SK-N-SH treated with all-trans-retinoic acid at 6 μM for 48 hours (cell line): ENCODE results near the gene HPCAL1.

ENCODE experiments used
- ATAC-seq: fragments of 200-7000 bp; cut with Tn5 transposase; 3 replicates; pipeline ENCODE4 v1.9.1; 2020; ENCODE audit warnings: mild to moderate bottlenecking, moderate library complexity
- ARNTL ChIP-seq: fragments of 450-650 bp; formaldehyde crosslinking; IDR thresholded peaks from 2 replicates; pipeline ENCODE4 v1.5.0; 2020; ENCODE audit warnings: low read depth, mild to moderate bottlenecking, moderate library complexity, borderline replicate concordance
- BACH2 ChIP-seq: fragments of 250-450 bp; sonication (Bioruptor Pico); IDR thresholded peaks from 2 replicates; pipeline ENCODE4 v1.9.0; 2021; ENCODE audit warnings: mild to moderate bottlenecking, borderline replicate concordance
- CSDC2 ChIP-seq: fragments of 250-450 bp; sonication (Bioruptor Pico); IDR thresholded peaks from 2 replicates; pipeline ENCODE4 v1.5.0; 2020; ENCODE audit warnings: mild to moderate bottlenecking, moderate library complexity
- CSRNP3 ChIP-seq: fragments of 250-450 bp; sonication (Bioruptor Pico); IDR thresholded peaks from 2 replicates; pipeline ENCODE4 v1.5.1; 2021; ENCODE audit warnings: mild to moderate bottlenecking, moderate library complexity
- ESRRG ChIP-seq: fragments of 250-450 bp; sonication (Bioruptor Pico); IDR thresholded peaks from 2 replicates; pipeline ENCODE4 v1.6.1; 2021; ENCODE audit warnings: mild to moderate bottlenecking
- GLIS3 ChIP-seq: fragments of 250-450 bp; sonication (Bioruptor Pico); IDR thresholded peaks from 2 replicates; pipeline ENCODE4 v1.5.0; 2020; ENCODE audit warnings: mild to moderate bottlenecking, moderate library complexity
- ISL1 ChIP-seq: fragments of 250-450 bp; sonication (Bioruptor Pico); IDR thresholded peaks from 2 replicates; pipeline ENCODE4 v2.1.2; 2022; ENCODE audit warnings: mild to moderate bottlenecking, moderate library complexity
- OSR1 ChIP-seq: fragments of 250-450 bp; sonication (Bioruptor Pico); IDR thresholded peaks from 2 replicates; pipeline ENCODE4 v1.8.0; 2022; ENCODE audit warnings: moderate library complexity, mild to moderate bottlenecking, inconsistent platforms
- PPARA ChIP-seq: fragments of 250-450 bp; sonication (Bioruptor Pico); IDR thresholded peaks from 2 replicates; pipeline ENCODE4 v1.5.0; 2020; ENCODE audit warnings: mild to moderate bottlenecking, borderline replicate concordance
- RARB ChIP-seq: fragments of 250-450 bp; sonication (Bioruptor Pico); IDR thresholded peaks from 2 replicates; pipeline ENCODE4 v1.8.0; 2021; ENCODE audit warnings: mild to moderate bottlenecking, moderate library complexity
- SNAI2 ChIP-seq: fragments of 250-450 bp; sonication (Bioruptor Pico); IDR thresholded peaks from 2 replicates; pipeline ENCODE4 v1.5.0; 2020; ENCODE audit warnings: mild to moderate bottlenecking, moderate library complexity
- TCF4 ChIP-seq: fragments of 250-450 bp; sonication (Bioruptor Pico); IDR thresholded peaks from 2 replicates; pipeline ENCODE4 v1.8.0; 2021; ENCODE audit warnings: mild to moderate bottlenecking, moderate library complexity, borderline replicate concordance
- TOX ChIP-seq: fragments of 250-450 bp; sonication (Bioruptor Pico); IDR thresholded peaks from 2 replicates; pipeline ENCODE4 v1.8.0; 2021; ENCODE audit warnings: mild to moderate bottlenecking, moderate library complexity, borderline replicate concordance
- ZC3H10 ChIP-seq: fragments of 250-450 bp; sonication (Bioruptor Pico); IDR thresholded peaks from 2 replicates; pipeline ENCODE4 v1.5.1; 2021; ENCODE audit warnings: mild to moderate bottlenecking, moderate library complexity
- ZFP30 ChIP-seq: fragments of 450-650 bp; formaldehyde crosslinking; IDR thresholded peaks from 2 replicates; pipeline ENCODE4 v1.5.0; 2022; ENCODE audit warnings: mild to moderate bottlenecking, moderate library complexity
- ZNF565 ChIP-seq: fragments of 450-650 bp; formaldehyde crosslinking; conservative IDR thresholded peaks from 2 replicates; pipeline ENCODE4 v1.5.0; 2020; ENCODE audit warnings: low read depth, mild to moderate bottlenecking, moderate library complexity
- ZNF70 ChIP-seq: fragments of 450-650 bp; formaldehyde crosslinking; IDR thresholded peaks from 2 replicates; pipeline ENCODE4 v1.5.0; 2020; ENCODE audit warnings: mild to moderate bottlenecking, moderate library complexity
- ZNF8 ChIP-seq: fragments of 450-650 bp; formaldehyde crosslinking; IDR thresholded peaks from 2 replicates; pipeline ENCODE4 v1.5.0; 2020; ENCODE audit warnings: mild to moderate bottlenecking, moderate library complexity
- TF ChIP-seq, protein P1 (sequence below): fragments of 250-450 bp; sonication (Bioruptor Pico); IDR thresholded peaks from 2 replicates; pipeline ENCODE4 v1.8.0; 2020; ENCODE audit warnings: mild to moderate bottlenecking, moderate library complexity, borderline replicate concordance
- TF ChIP-seq, protein P2 (sequence below): fragments of 250-450 bp; sonication (Bioruptor Pico); IDR thresholded peaks from 2 replicates; pipeline ENCODE4 v1.5.0; 2020; ENCODE audit warnings: mild to moderate bottlenecking, moderate library complexity

The HPCAL1 gene

DNA sequence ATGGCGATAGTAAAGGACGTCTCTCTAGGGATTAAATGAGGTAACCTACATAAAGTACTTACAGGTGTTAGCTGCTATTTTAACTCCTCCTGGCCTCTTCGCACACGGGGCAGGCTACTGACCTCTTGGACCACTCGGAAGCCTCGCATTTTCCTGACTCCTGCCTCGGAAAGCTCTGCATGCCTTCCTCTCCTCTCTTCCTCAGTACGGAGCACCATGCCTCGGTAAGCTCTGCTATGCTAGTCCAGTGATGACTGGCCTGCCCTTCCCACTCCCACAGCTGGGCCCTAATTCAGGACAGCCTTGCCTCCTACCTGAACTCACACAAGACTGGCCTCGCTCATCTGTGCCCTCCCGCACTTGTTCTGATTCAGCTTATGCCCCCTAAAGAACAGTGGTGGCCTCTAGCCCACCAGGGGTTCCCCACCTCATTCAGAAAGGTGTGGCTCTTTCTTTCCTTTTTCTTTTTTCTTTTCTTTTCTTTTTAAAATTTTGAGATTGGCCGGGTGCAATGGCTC is 22.7 kb upstream of the HPCAL1 start:
- no peak for TF ChIP-seq CSRNP3 (CRISPR knock-in tag)
- no peak for TF ChIP-seq BACH2 (CRISPR knock-in tag)
- no peak for TF ChIP-seq PPARA (CRISPR knock-in tag)
- TF ChIP-seq GLIS3 (CRISPR knock-in tag): no peak
- no peak for TF ChIP-seq SNAI2 (CRISPR knock-in tag)
- TF ChIP-seq, protein P1, sequence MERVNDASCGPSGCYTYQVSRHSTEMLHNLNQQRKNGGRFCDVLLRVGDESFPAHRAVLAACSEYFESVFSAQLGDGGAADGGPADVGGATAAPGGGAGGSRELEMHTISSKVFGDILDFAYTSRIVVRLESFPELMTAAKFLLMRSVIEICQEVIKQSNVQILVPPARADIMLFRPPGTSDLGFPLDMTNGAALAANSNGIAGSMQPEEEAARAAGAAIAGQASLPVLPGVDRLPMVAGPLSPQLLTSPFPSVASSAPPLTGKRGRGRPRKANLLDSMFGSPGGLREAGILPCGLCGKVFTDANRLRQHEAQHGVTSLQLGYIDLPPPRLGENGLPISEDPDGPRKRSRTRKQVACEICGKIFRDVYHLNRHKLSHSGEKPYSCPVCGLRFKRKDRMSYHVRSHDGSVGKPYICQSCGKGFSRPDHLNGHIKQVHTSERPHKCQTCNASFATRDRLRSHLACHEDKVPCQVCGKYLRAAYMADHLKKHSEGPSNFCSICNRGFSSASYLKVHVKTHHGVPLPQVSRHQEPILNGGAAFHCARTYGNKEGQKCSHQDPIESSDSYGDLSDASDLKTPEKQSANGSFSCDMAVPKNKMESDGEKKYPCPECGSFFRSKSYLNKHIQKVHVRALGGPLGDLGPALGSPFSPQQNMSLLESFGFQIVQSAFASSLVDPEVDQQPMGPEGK (CRISPR knock-in tag): no peak
- no peak for TF ChIP-seq ARNTL (CRISPR knock-in tag)
- ATAC-seq: no peak

DNA sequence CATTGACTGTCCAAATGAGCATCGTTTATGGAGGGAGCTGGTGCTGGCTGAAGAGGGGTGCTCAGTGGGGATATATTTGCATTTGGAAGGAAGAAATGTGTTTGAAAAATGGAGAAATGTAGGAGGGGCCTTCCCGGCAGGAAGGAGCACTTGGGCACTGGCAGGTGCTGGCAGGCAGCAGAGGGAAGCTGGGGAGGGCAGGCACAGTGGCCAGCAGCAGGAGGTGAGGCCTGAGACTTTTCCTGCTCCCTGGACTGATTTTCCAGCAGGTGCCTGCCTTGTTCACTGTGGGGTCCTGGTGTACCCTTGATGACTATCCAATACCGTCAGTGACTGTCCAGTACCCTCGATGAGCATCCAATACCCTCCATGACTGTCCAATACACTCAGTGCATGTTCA is 20.8 kb upstream of the HPCAL1 start:
- no peak for TF ChIP-seq RARB (CRISPR knock-in tag)
- TF ChIP-seq ZC3H10 (CRISPR knock-in tag): no peak
- TF ChIP-seq, protein P2, sequence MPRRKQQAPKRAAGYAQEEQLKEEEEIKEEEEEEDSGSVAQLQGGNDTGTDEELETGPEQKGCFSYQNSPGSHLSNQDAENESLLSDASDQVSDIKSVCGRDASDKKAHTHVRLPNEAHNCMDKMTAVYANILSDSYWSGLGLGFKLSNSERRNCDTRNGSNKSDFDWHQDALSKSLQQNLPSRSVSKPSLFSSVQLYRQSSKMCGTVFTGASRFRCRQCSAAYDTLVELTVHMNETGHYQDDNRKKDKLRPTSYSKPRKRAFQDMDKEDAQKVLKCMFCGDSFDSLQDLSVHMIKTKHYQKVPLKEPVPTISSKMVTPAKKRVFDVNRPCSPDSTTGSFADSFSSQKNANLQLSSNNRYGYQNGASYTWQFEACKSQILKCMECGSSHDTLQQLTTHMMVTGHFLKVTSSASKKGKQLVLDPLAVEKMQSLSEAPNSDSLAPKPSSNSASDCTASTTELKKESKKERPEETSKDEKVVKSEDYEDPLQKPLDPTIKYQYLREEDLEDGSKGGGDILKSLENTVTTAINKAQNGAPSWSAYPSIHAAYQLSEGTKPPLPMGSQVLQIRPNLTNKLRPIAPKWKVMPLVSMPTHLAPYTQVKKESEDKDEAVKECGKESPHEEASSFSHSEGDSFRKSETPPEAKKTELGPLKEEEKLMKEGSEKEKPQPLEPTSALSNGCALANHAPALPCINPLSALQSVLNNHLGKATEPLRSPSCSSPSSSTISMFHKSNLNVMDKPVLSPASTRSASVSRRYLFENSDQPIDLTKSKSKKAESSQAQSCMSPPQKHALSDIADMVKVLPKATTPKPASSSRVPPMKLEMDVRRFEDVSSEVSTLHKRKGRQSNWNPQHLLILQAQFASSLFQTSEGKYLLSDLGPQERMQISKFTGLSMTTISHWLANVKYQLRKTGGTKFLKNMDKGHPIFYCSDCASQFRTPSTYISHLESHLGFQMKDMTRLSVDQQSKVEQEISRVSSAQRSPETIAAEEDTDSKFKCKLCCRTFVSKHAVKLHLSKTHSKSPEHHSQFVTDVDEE (CRISPR knock-in tag): no peak
- no peak for TF ChIP-seq ZNF8 (CRISPR knock-in tag)
- TF ChIP-seq, protein P1 (CRISPR knock-in tag): no peak
- no peak for TF ChIP-seq TCF4
- TF ChIP-seq CSDC2 (CRISPR knock-in tag): no peak
- no peak for TF ChIP-seq OSR1
- TF ChIP-seq TOX: no peak
- no peak for TF ChIP-seq BACH2 (CRISPR knock-in tag)
- TF ChIP-seq ZNF70 (CRISPR knock-in tag): no peak
- TF ChIP-seq ISL1 (CRISPR knock-in tag): no peak
- TF ChIP-seq ESRRG (CRISPR knock-in tag): no peak
- TF ChIP-seq, all 23 proteins: peak for 0
- no peak for ATAC-seq

- no peak for TF ChIP-seq ZFP30 (CRISPR knock-in tag)
- TF ChIP-seq, all 23 proteins: peak for 0
- no peak for ATAC-seq
These were observed 20.0 kb upstream of the HPCAL1 start for GRCh38 chr2:10282611-10283105.

- peak; percentile 53 for ATAC-seq
- TF ChIP-seq ZNF565 (CRISPR knock-in tag): no peak
- no peak for TF ChIP-seq CSRNP3 (CRISPR knock-in tag)
- TF ChIP-seq PPARA (CRISPR knock-in tag): no peak
- TF ChIP-seq, protein P2 (CRISPR knock-in tag): no peak
- no peak for TF ChIP-seq BACH2 (CRISPR knock-in tag)
- TF ChIP-seq ISL1 (CRISPR knock-in tag): no peak
- no peak for TF ChIP-seq ZFP30 (CRISPR knock-in tag)
These were observed 19.3 kb upstream of the HPCAL1 start for GRCh38 chr2:10283106-10284062.
